D721Med (cell line): ENCODE measurements around the gene ACO1.
A peak's percentile ranks its signal among the peaks of the same experiment; 100 is the strongest.

Experiments
- DNase-seq: peaks from one replicate; pipeline ENCODE4 v3.0.0; 2011; ENCODE audit warnings: low spot score; ENCODE audit not compliant: insufficient read length
- FAIRE-seq: peaks from 2 replicates; lab custom pipeline; 2011; peaks lifted over from hg19 to GRCh38; lab: Jason Lieb, UNC
- TF ChIP-seq, protein P1 (sequence below): IDR thresholded peaks from 2 replicates; pipeline ENCODE4 v1.5.1; 2012; ENCODE audit warnings: mild to moderate bottlenecking, control low read depth; ENCODE audit not compliant: insufficient read depth; ENCODE audit errors: missing control alignments

ACO1 gene

DNA sequence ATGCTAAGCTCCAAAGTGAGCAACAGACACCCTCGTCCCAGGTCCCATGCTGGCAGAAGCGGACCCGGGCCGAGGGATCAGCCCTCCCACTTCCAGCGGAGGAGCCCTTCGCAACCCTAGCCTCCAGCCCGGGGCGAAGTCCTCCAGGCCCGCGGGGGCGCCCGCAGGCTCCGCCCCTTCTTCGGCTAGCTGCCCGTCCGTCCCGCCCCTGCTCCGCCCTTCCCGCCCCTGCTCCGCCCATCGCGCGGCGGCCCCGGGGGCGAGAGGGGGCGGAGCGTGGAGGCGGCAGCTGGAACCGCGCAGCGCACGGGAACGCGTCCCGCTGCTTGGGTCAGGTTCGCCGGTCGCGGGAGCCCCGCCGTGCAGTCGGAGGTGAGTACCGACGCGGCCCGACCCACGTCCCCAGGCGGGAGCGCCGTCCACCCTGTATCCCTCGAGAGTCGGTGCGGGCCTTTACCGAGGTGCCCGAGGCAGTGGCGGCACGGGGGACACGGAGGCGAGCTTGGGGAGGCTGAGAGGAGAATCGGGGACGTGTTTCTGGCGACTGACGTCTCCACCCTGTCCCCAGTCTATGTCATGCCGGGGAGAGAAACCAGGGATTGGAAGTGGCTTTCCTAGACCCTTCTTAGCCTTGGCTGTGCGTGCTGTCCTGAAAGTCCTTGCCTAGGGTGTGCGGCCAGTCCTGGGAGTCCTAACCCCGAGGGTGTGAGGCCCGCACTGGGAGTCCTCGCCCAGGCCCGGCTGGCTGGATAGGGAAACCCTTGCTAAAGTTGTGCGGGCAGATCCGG, at the start of gene ACO1:
Gene ACO1 (plus strand): TSS at position 280 of the 788 bp plus-strand sequence. CDS start 20,864 bp downstream, outside the sequence.
- FAIRE-seq (no peak), DNase-seq (peak; percentile 91)
- TF ChIP-seq, protein P1, sequence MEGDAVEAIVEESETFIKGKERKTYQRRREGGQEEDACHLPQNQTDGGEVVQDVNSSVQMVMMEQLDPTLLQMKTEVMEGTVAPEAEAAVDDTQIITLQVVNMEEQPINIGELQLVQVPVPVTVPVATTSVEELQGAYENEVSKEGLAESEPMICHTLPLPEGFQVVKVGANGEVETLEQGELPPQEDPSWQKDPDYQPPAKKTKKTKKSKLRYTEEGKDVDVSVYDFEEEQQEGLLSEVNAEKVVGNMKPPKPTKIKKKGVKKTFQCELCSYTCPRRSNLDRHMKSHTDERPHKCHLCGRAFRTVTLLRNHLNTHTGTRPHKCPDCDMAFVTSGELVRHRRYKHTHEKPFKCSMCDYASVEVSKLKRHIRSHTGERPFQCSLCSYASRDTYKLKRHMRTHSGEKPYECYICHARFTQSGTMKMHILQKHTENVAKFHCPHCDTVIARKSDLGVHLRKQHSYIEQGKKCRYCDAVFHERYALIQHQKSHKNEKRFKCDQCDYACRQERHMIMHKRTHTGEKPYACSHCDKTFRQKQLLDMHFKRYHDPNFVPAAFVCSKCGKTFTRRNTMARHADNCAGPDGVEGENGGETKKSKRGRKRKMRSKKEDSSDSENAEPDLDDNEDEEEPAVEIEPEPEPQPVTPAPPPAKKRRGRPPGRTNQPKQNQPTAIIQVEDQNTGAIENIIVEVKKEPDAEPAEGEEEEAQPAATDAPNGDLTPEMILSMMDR = peak; percentile 29

DNA sequence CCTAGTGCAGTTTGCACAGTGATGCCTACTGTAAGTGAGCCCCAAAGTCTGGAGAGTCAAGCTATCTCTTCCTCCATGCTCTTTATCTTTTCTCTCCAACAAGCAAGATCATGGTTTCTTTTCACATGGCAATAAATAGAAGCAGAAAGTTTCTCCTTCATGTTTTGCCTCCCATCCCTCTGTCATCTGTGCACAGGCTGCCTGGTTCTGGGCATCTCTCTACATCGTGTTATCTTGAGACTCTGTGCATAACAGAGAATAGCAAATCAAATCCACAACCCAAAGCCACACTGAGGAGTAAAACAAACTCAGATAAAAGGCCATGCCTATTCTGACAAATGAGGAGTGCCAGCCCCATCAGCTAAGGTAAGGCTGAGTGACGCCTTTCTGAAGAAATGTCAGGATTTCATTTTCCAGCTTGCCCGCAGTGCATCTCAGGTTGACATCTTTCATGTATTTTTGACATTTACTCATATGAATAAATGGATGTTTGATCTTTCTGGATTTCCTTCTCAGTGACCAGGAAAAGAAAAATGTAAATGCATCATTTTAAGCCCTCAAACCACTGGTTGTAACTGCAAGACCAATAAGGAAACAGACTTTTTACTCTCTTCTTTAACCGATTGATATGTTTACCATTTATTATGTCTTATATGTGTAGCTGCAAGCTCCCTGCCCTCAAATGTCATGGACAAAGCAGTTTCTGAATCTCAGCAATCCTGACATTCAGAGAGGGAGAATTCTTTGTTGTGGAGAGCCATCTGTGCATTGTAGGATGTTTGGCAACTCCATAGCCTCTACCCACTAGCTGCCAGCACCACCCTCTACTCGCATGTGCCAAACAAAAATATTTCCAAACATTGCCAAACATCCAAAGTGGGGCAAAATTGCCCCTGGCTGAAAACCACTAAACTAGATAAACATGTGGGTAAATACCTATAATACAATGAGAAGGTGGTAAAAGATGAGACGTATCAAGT, 49.2 kb upstream of the ACO1 start:
- DNase-seq (no peak), FAIRE-seq (no peak)
- TF ChIP-seq, protein P1 = no peak

DNA sequence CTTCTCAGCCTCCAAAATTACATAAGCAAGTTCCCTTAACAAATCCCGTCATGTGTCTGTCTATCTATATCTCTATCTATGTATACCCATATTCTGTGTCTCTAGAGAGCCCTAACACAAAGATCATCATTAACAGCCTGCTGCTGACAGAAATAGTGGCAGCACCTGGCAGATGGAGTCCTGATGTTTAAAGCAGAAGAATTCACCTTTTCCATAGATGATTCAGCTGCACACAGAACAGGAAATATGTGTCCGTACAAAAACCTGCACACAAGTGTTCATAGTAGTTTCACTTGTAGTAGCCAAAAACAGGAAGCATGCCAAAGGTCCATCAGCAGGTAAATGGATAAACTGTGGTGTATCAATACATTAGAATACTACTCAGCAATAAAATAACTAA, 45.0 kb upstream of the ACO1 start:
- no peak for FAIRE-seq
- DNase-seq = no peak
- TF ChIP-seq, protein P1 = no peak

DNA sequence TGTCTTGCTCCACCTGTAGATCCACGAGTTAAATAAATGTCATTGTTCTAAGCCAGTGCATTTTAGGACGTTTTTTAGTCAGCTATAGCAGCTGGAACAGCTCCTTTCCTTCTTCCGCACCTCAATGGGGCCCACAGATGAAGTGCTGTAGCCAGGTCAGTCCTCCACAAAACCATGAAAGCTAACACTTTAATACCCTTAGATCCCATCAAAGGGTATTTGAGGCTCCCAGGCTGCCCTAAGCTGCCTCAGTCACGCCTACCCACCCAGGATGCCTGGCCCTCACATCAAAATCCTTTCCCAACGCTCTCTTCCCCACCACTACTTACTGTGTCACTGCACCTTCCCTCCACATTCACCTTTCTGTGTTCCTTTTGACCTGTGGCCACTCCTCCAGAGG, 44.1 kb upstream of the ACO1 start:
- TF ChIP-seq, protein P1 = no peak
- FAIRE-seq (no peak), DNase-seq (no peak)

DNA sequence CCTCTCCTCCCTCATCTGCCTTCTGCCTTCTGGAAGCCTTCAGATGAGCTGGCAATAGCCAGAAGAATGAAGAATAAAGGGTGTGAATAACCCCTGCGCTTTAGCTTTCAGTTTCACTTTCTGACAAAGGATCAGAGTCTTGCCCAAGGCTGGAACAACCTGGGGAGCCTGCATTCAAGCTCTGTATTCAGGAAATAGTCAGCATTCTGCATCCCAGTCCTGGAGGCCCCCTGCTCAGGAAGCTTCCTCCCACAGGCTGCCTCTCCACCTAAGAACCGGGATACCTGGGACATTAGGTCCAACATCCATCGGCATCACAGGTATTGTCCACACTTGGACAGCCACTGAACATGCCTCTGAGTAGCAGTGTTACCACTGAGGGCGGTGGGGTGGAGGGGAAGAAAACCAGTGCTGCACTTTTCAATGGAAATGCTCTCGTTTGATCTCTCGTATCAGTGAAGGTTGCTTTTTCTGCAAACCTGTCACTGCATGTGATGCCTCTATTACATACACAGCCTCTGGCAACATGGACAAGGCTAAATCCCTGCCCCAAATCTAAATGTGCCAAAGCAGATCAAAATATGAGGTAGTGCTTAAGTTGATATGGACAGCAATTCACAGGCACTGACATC, 39.8 kb upstream of the ACO1 start:
- no peak for DNase-seq
- TF ChIP-seq, protein P1 = no peak
- FAIRE-seq = no peak

DNA sequence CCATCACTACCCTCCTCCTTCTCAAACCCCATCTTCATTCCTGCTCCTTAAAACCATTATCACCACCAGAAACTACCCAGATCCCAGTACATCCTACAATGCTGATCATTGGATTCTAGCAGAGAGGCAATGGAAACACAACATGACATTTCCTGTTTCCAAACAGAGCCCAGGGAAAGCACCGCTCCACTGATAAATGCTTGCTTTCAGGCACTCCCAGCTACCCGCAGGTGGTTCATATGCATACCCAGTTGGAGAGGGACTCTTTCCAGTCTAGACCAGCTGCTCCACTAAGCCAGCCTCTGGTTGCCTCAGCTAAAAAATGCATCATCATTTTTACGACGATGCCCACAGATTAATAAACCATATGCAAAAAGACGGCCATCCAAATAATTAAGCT, 39.2 kb upstream of the ACO1 start:
- FAIRE-seq (no peak), DNase-seq (no peak)
- TF ChIP-seq, protein P1 = no peak
